ENCODE measurements around the gene PSMD6. TPM values are rescaled to one million over a fixed set of nuclear protein-coding genes. Genes with fewer than 3 reads are reported as not detected.

The PSMD6 gene
- total RNA-seq (100 to 1,000 TPM; 119 to 126 TPM), total RNA-seq (65.2 to 283 (median 101) reads per million in 172 experiments)
- 76.7 TPM for polyA plus RNA-seq (2013, experiment 1 of 2)
- polyA plus RNA-seq (2013, experiment 2 of 2), result 81.4 TPM

DNA sequence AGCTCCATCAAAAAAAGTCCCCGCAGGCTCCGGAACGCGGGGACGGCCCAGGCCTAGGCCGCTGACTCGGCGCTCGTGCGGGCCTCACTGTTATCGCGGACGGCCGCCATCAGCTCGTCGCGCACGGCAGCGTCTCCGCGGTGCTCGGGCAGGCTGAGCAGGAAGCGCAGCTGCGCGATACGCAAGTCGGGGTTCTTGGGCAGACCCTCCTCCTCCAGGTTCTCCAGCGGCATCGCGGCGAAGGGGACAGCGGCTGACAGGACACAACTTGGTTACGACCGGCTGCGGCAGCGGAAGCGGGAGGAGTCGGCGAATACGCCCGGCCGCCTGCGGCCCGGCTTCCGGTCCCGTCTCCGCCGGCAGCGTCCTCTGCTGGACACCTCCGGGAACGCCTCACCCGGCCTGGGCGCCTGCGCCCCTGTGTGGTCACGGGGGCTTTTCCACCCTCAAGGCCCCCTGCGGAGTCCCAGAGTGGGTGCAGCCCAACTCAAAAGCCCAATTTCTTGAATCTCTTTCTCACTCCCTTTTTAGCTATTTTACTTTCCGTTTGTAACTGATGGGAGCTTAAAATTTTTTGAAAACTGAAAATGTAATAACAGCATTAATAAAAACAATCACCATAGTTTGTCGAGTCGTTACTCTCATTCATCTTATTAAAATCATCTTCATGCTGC is at the start of gene PSMD6:
PSMD6 (minus strand) TSS at position 308 of the 674 bp plus-strand sequence; CDS start at position 233, 75 bp downstream.
- H3K4me3 Mint-ChIP-seq, result peak within 1 kb of the TSS; percentile 92
- DNase-seq (peak; percentile 85 to 95 (median 91)), ATAC-seq (ENCODE audit: poor library complexity) (peak; percentile 91)
- H3K36me3 Mint-ChIP-seq (ENCODE audit: low read depth), result peaks cover 47% of the 10 kb centered on the region
- peaks cover 14% of the 10 kb centered on the region for H3K27me3 Mint-ChIP-seq
- no peaks in the 10 kb centered on the region for H3K9me3 Mint-ChIP-seq
- H3K27me3 ChIP-seq (ENCODE audit: control insufficient read depth in 1 of 2, insufficient read depth in 2 of 2, low read length in 2 of 2), result peaks cover under 1 to 7% of the 10 kb centered on the region in 2 experiments
- H3K4me1 ChIP-seq (ENCODE audit: insufficient read depth, low read length), result peaks cover 25% of the 10 kb centered on the region
- ChIA-PET POLR2A (interaction anchor here (1.0 to 2.8 kb wide), 9 partner anchors 13 to 160 kb away, joined by 3 to 33 read pairs (median 7); partner anchors contain the start of genes ATXN7, SCAANT1 and THOC7), CTCF (interaction anchor here (0.6 to 2.0 kb wide), 17 partner anchors 13 to 175 kb away, joined by 3 to 11 read pairs (median 3); no protein-coding TSS in a partner anchor)
- peak within 1 kb of the TSS; percentile 83 for H3K4me3 ChIP-seq (ENCODE audit: low read length)
- peak within 1 kb of the TSS; percentile 81 for H3K27ac ChIP-seq (ENCODE audit: low read depth in 1 of 2, low read length in 2 of 2)
- H3K9me3 ChIP-seq (ENCODE audit: control insufficient read depth in 1 of 2, insufficient read depth in 1 of 2, low read length in 2 of 2), result no peaks in the 10 kb centered on the region
- peak within 1 kb of the TSS; percentile 81 for H3K27ac Mint-ChIP-seq
- peaks cover 38% of the 10 kb centered on the region for H3K36me3 ChIP-seq (ENCODE audit: insufficient read depth, low read length)
- intact Hi-C loops (cut with DNase I, micrococcal nuclease), result loop anchor here (2.0 to 5.0 kb wide), 5 partner anchors 61 to 161 kb away; partner anchors contain the start of genes ATXN7 (in 2 of the 2), SCAANT1 (in 2 of the 2) and THOC7 (in 2 of the 2)
- peaks cover 38% of the 10 kb centered on the region for H3K4me1 Mint-ChIP-seq (ENCODE audit: low read depth)
- TF ChIP-seq, protein P1, sequence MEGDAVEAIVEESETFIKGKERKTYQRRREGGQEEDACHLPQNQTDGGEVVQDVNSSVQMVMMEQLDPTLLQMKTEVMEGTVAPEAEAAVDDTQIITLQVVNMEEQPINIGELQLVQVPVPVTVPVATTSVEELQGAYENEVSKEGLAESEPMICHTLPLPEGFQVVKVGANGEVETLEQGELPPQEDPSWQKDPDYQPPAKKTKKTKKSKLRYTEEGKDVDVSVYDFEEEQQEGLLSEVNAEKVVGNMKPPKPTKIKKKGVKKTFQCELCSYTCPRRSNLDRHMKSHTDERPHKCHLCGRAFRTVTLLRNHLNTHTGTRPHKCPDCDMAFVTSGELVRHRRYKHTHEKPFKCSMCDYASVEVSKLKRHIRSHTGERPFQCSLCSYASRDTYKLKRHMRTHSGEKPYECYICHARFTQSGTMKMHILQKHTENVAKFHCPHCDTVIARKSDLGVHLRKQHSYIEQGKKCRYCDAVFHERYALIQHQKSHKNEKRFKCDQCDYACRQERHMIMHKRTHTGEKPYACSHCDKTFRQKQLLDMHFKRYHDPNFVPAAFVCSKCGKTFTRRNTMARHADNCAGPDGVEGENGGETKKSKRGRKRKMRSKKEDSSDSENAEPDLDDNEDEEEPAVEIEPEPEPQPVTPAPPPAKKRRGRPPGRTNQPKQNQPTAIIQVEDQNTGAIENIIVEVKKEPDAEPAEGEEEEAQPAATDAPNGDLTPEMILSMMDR (IDR thresholded peaks at IDR 0.05), result peak; percentile 100

DNA sequence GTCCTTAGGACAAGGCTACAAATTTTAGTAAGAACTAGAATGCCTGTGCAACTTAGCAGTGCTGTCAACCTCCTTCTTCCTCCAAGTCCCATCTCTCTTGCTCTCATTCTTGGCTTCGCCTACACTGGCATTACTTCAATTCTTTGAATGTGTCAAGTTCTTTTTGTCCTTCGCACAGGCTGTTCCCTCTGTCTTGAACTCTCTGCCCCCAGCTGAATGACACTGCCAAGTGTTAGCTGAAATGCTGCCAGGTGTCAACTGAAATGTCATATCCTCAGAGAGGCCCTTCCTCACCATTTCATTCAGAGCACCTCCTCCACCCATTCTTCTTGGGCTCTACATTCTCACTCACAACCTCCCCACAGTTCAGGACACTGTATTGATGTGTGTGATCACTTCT is 48.8 kb upstream of the PSMD6 start:
- TF ChIP-seq, protein P1 (IDR thresholded peaks at IDR 0.05), result no peak
- H3K27ac Mint-ChIP-seq, result no peak overlapping the region
- ChIA-PET CTCF (no interaction called here), POLR2A (no interaction called here)
- H3K4me3 Mint-ChIP-seq, result no peak overlapping the region
- Histone ChIP-seq H3K27ac (ENCODE audit: low read depth in 1 of 2, low read length in 2 of 2) (no peak overlapping the region), H3K4me3 (ENCODE audit: low read length) (no peak overlapping the region), H3K36me3 (ENCODE audit: insufficient read depth, low read length) (no peaks in the 10 kb centered on the region), H3K4me1 (ENCODE audit: insufficient read depth, low read length) (no peaks in the 10 kb centered on the region), H3K27me3 (ENCODE audit: control insufficient read depth in 1 of 2, insufficient read depth in 2 of 2, low read length in 2 of 2) (peaks cover 0 to 5% of the 10 kb centered on the region in 2 experiments), H3K9me3 (ENCODE audit: control insufficient read depth in 1 of 2, insufficient read depth in 1 of 2, low read length in 2 of 2) (no peaks in the 10 kb centered on the region)
- H3K36me3 Mint-ChIP-seq (ENCODE audit: low read depth), result no peaks in the 10 kb centered on the region
- H3K9me3 Mint-ChIP-seq, result no peaks in the 10 kb centered on the region
- H3K27me3 Mint-ChIP-seq, result peaks cover 73% of the 10 kb centered on the region
- intact Hi-C loops (cut with DNase I, micrococcal nuclease), result no loop called here
- ATAC-seq (ENCODE audit: poor library complexity) (no peak), DNase-seq (no peak)
- H3K4me1 Mint-ChIP-seq (ENCODE audit: low read depth), result no peaks in the 10 kb centered on the region

DNA sequence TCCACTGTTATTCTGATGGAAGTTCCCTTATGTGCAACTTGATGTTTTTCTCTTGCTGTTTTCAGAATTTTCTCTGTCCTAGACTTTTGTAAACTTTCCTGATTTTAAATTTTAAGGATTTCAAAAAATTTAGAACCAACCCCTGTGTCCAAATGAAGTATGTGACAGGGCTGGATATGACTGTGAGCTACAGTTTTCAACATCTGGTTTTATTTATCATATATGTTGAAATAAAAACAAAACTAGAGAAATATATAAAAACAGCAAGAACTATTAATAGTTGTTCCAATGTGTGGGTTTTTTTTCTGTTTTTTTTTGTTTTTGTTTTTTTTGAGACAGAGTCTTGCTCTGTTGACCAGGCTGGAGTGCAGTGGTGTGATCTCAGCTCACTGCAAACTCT is 47.4 kb upstream of the PSMD6 start:
- Mint-ChIP-seq H3K27me3 (peaks cover 67% of the 10 kb centered on the region), H3K27ac (no peak overlapping the region), H3K4me3 (no peak overlapping the region), H3K9me3 (no peaks in the 10 kb centered on the region), H3K4me1 (ENCODE audit: low read depth) (no peaks in the 10 kb centered on the region), H3K36me3 (ENCODE audit: low read depth) (no peaks in the 10 kb centered on the region)
- no peak for ATAC-seq (ENCODE audit: poor library complexity)
- TF ChIP-seq, protein P1 (IDR thresholded peaks at IDR 0.05), result no peak
- Histone ChIP-seq H3K36me3 (ENCODE audit: insufficient read depth, low read length) (no peaks in the 10 kb centered on the region), H3K9me3 (ENCODE audit: control insufficient read depth in 1 of 2, insufficient read depth in 1 of 2, low read length in 2 of 2) (no peaks in the 10 kb centered on the region), H3K4me1 (ENCODE audit: insufficient read depth, low read length) (no peaks in the 10 kb centered on the region), H3K4me3 (ENCODE audit: low read length) (no peak overlapping the region), H3K27me3 (ENCODE audit: control insufficient read depth in 1 of 2, insufficient read depth in 2 of 2, low read length in 2 of 2) (peaks cover 0 to 5% of the 10 kb centered on the region in 2 experiments), H3K27ac (ENCODE audit: low read depth in 1 of 2, low read length in 2 of 2) (no peak overlapping the region)
- intact Hi-C loops (cut with DNase I, micrococcal nuclease), result no loop called here
- DNase-seq, result no peak
- POLR2A ChIA-PET, result no interaction called here
- CTCF ChIA-PET, result no interaction called here

Measured in CD4-positive, alpha-beta T cell (primary cell).